ENCODE measurements around the gene PINK1. TPM values are rescaled to one million over a fixed set of nuclear protein-coding genes. Genes with fewer than 3 reads are reported as not detected.

Gene PINK1
- total RNA-seq, 1 experiment from 2014 or later = 17.0 TPM

DNA sequence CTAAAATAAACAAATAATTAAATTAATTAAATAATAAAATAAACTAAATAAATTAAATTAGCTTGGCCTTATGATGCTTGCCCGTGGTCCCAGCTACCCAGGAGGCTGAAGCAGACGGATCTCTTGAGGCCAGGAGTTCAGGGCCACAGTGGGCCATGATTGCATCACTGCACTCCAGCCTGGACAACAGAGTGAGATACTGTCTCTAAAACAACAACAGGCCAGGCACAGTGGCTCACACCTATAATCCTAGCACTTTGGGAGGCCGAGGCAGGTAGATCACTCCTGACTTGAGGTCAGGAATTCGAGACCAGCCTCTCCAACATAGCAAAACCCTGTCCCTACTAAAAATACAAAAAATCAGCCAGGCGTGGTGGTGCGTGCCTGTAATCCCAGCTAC is 12.2 kb upstream of the PINK1 start:
- Histone ChIP-seq H4K20me1 (ENCODE audit: control insufficient read depth, insufficient read depth, insufficient read length) (no peaks in the 10 kb centered on the region), H3K9me3 (ENCODE audit: control insufficient read depth, low read depth, low read length) (no peaks in the 10 kb centered on the region), H2BK20ac (ENCODE audit: low read depth, low read length, poor library complexity, severe bottlenecking) (no peak overlapping the region), H2BK120ac (ENCODE audit: low read depth, low read length, poor library complexity, severe bottlenecking) (no peak overlapping the region), H4K8ac (replicated peaks; ENCODE audit: insufficient read length, low read depth, low read length) (no peak overlapping the region), H3T11ph (ENCODE audit: low read length) (no peak overlapping the region), H3K79me1 (ENCODE audit: insufficient read depth, low read depth, low read length, poor library complexity, severe bottlenecking) (no peaks in the 10 kb centered on the region), H3K56ac (ENCODE audit: insufficient read length, low read depth, low read length) (no peak overlapping the region), H2AK5ac (ENCODE audit: insufficient read length, low read length) (no peak overlapping the region), H3K27ac (ENCODE audit: insufficient read length, low read depth, low read length) (no peak overlapping the region), H2BK15ac (ENCODE audit: low read depth, low read length) (no peak overlapping the region), H3K18ac (ENCODE audit: insufficient read length, low read depth, low read length) (no peak overlapping the region), H4K91ac (ENCODE audit: insufficient read length, low read depth, low read length) (no peak overlapping the region), H3K4ac (ENCODE audit: low read depth, low read length) (no peak overlapping the region), H3K9ac (ENCODE audit: extremely low read depth, insufficient read length, low read length) (no peak overlapping the region), H3K23ac (ENCODE audit: insufficient read length, low read depth, low read length) (no peak overlapping the region), H3K14ac (ENCODE audit: insufficient read depth, low read length) (no peak overlapping the region), H3K23me2 (ENCODE audit: insufficient read length, low read depth, low read length, poor library complexity, severe bottlenecking) (no peaks in the 10 kb centered on the region), H2BK5ac (ENCODE audit: insufficient read length, low read length) (no peak overlapping the region), H3K4me1 (ENCODE audit: insufficient read depth, low read length) (peaks cover 6% of the 10 kb centered on the region; the same call in 1 of the 2 replicates), H2BK12ac (ENCODE audit: insufficient read length, low read depth, low read length) (no peak overlapping the region), H3K79me2 (ENCODE audit: insufficient read depth, low read length) (no peaks in the 10 kb centered on the region), H3K4me2 (ENCODE audit: insufficient read depth, insufficient read length, low read length) (no peak overlapping the region), H4K5ac (ENCODE audit: insufficient read length, low read depth, low read length) (no peak overlapping the region), H3K27me3 (ENCODE audit: insufficient read depth, low read length) (no peaks in the 10 kb centered on the region), H2AFZ (ENCODE audit: low read length) (no peak overlapping the region)
- Mint-ChIP-seq H3K4me1 (peaks cover 28% of the 10 kb centered on the region in 2 experiments), H3K27me3 (ENCODE audit: low read depth) (no peaks in the 10 kb centered on the region; the same call in 1 of the 2 replicates), H3K9me3 (no peaks in the 10 kb centered on the region; a peak in 1 of 5 replicates), H3K36me3 (ENCODE audit: insufficient read depth in 1 of 3, low read depth in 3 of 3) (no peaks in the 10 kb centered on the region), H3K4me3 (no peak overlapping the region), H3K27ac (no peak overlapping the region)
- DNase-seq = no peak
- WGBS (ENCODE audit: extremely low coverage, insufficient read length, low lambda C conversion rate) = no CpG with 5 or more reads among the region's 6 CpGs
- TF ChIP-seq, protein P1, sequence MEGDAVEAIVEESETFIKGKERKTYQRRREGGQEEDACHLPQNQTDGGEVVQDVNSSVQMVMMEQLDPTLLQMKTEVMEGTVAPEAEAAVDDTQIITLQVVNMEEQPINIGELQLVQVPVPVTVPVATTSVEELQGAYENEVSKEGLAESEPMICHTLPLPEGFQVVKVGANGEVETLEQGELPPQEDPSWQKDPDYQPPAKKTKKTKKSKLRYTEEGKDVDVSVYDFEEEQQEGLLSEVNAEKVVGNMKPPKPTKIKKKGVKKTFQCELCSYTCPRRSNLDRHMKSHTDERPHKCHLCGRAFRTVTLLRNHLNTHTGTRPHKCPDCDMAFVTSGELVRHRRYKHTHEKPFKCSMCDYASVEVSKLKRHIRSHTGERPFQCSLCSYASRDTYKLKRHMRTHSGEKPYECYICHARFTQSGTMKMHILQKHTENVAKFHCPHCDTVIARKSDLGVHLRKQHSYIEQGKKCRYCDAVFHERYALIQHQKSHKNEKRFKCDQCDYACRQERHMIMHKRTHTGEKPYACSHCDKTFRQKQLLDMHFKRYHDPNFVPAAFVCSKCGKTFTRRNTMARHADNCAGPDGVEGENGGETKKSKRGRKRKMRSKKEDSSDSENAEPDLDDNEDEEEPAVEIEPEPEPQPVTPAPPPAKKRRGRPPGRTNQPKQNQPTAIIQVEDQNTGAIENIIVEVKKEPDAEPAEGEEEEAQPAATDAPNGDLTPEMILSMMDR (conservative IDR thresholded peaks at IDR 0.05) = no peak
